Natural killer cell (primary cell): ENCODE results near the gene VEGFA. TPM values are rescaled to one million over a fixed set of nuclear protein-coding genes. Genes with fewer than 3 reads are reported as not detected.

Experiments
- ATAC-seq, 3 donors: fragments of 150-1000 bp in 2 of 3; fragments of 200-7000 bp in 1 of 3; cut with Tn5 transposase; 1 replicate in 1 of 3; 2 replicates in 2 of 3; pipeline ENCODE4 v1.10.0; 2021; ENCODE audit warnings: mild to moderate bottlenecking in 2 of 3, moderate library complexity in 2 of 3
- DNase-seq, 2 donors: peaks; one replicate each; pipeline versions ENCODE4 v3.0.0 to v3.0.0-alpha.2; 2013 to 2021; ENCODE audit warnings: mixed read lengths in 1 of 2
- H3K27ac ChIP-seq: one replicate; pipeline ENCODE4 v1.5.1; 2013; ENCODE audit warnings: mild to moderate bottlenecking, low read length
- H3K27me3 ChIP-seq: one replicate; pipeline ENCODE4 v1.6.1; 2013; ENCODE audit warnings: low read length; ENCODE audit not compliant: control insufficient read depth, insufficient read depth
- H3K36me3 ChIP-seq: one replicate; pipeline ENCODE4 v1.6.1; 2013; ENCODE audit warnings: low read length; ENCODE audit not compliant: control insufficient read depth, insufficient read depth
- H3K4me1 ChIP-seq: one replicate; pipeline ENCODE4 v1.6.1; 2013; ENCODE audit warnings: low read length; ENCODE audit not compliant: control insufficient read depth, insufficient read depth
- H3K4me3 ChIP-seq: one replicate; pipeline ENCODE4 v1.5.1; 2013; ENCODE audit warnings: low read length
- H3K9me3 ChIP-seq: one replicate; pipeline ENCODE4 v1.6.1; 2013; ENCODE audit warnings: low read length; ENCODE audit not compliant: control insufficient read depth, insufficient read depth
- H3K27ac Mint-ChIP-seq, 2 donors: one replicate each; pipeline ENCODE4 v1.8.0; 2022; ENCODE audit warnings: mild to moderate bottlenecking in 2 of 2, mixed read lengths in 2 of 2, moderate library complexity in 1 of 2
- H3K27me3 Mint-ChIP-seq, 2 donors: one replicate each; pipeline ENCODE4 v1.8.0; 2022; ENCODE audit warnings: low read depth in 2 of 2, mixed read lengths in 2 of 2
- H3K36me3 Mint-ChIP-seq: one replicate; pipeline ENCODE4 v1.8.0; 2022; ENCODE audit warnings: mixed read lengths
- H3K4me1 Mint-ChIP-seq, 2 donors: one replicate each; pipeline ENCODE4 v1.8.0; 2022; ENCODE audit warnings: mixed read lengths in 2 of 2
- H3K4me3 Mint-ChIP-seq: one replicate; pipeline ENCODE4 v1.8.0; 2022; ENCODE audit warnings: mild to moderate bottlenecking, moderate library complexity, mixed read lengths
- H3K9me3 Mint-ChIP-seq, 2 donors: one replicate each; pipeline ENCODE4 v1.8.0; 2022; ENCODE audit warnings: mixed read lengths in 2 of 2
- WGBS: methylation state at CpG from one replicate; pipeline ENCODE4 v1.1.7; 2013; ENCODE audit warnings: missing lambda C conversion rate; ENCODE audit not compliant: insufficient coverage; 5-methylcytosine and 5-hydroxymethylcytosine counted together
- intact Hi-C: fragments of 100-400 bp; cut with micrococcal nuclease; formaldehyde crosslinking; loops from one replicate; pipeline ENCODE4 v1.14.2; 2022
- total RNA-seq, 4 donors: library from RNA; stranded (reverse); fragments of 120-200 nt in 1 of 4; gene quantifications; one replicate each; pipeline versions ENCODE4 v1.2.3 to v1.2.4, GENCODE V29; 2013 to 2022
- TF ChIP-seq, protein P1 (sequence below): fragments of 200-600 bp; IDR thresholded peaks from one replicate; pipeline ENCODE4 v1.8.0; 2022; ENCODE audit warnings: antibody characterized with exemption

The VEGFA gene
- total RNA-seq, 3 donors from 2014 or later (not counting 1 experiment from before 2014, with no cell fraction given) = 3.6 to 27.5 (median 3.7) TPM

DNA sequence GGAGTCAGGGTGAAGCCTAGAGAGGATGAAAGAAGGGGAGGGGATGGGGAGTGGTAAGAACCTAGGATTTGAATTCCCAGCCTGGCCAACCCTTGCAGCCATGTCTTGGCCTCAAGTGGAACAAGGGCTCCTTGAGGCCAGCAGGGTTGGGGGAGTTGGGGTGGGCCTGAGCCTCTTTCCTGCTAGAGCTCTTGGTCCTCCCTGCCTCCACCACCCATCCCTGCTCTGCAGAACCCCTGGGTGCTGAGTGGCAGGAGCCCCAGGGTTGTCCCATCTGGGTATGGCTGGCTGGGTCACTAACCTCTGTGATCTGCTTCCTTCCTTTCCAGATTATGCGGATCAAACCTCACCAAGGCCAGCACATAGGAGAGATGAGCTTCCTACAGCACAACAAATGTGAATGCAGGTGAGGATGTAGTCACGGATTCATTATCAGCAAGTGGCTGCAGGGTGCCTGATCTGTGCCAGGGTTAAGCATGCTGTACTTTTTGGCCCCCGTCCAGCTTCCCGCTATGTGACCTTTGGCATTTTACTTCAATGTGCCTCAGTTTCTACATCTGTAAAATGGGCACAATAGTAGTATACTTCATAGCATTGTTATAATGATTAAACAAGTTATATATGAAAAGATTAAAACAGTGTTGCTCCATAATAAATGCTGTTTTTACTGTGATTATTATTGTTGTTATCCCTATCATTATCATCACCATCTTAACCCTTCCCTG is 8.3 kb downstream of the VEGFA start:
- 91% methylated on average over 4 of the region's 4 CpGs for WGBS
- Mint-ChIP-seq H3K4me3 (no peak overlapping the region), H3K27ac (no peak overlapping the region), H3K9me3 (no peaks in the 10 kb centered on the region), H3K36me3 (no peaks in the 10 kb centered on the region), H3K27me3 (peaks cover 5 to 13% of the 10 kb centered on the region in 2 donors), H3K4me1 (peaks cover 10 to 19% of the 10 kb centered on the region in 2 donors)
- Histone ChIP-seq H3K36me3 (no peaks in the 10 kb centered on the region), H3K27me3 (peaks cover 11% of the 10 kb centered on the region), H3K9me3 (no peaks in the 10 kb centered on the region), H3K4me3 (no peak overlapping the region), H3K4me1 (peaks cover 8% of the 10 kb centered on the region), H3K27ac (no peak overlapping the region)
- ATAC-seq = no peak
- DNase-seq = no peak
- intact Hi-C loops = no loop called here
- TF ChIP-seq, protein P1, sequence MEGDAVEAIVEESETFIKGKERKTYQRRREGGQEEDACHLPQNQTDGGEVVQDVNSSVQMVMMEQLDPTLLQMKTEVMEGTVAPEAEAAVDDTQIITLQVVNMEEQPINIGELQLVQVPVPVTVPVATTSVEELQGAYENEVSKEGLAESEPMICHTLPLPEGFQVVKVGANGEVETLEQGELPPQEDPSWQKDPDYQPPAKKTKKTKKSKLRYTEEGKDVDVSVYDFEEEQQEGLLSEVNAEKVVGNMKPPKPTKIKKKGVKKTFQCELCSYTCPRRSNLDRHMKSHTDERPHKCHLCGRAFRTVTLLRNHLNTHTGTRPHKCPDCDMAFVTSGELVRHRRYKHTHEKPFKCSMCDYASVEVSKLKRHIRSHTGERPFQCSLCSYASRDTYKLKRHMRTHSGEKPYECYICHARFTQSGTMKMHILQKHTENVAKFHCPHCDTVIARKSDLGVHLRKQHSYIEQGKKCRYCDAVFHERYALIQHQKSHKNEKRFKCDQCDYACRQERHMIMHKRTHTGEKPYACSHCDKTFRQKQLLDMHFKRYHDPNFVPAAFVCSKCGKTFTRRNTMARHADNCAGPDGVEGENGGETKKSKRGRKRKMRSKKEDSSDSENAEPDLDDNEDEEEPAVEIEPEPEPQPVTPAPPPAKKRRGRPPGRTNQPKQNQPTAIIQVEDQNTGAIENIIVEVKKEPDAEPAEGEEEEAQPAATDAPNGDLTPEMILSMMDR = no peak

DNA sequence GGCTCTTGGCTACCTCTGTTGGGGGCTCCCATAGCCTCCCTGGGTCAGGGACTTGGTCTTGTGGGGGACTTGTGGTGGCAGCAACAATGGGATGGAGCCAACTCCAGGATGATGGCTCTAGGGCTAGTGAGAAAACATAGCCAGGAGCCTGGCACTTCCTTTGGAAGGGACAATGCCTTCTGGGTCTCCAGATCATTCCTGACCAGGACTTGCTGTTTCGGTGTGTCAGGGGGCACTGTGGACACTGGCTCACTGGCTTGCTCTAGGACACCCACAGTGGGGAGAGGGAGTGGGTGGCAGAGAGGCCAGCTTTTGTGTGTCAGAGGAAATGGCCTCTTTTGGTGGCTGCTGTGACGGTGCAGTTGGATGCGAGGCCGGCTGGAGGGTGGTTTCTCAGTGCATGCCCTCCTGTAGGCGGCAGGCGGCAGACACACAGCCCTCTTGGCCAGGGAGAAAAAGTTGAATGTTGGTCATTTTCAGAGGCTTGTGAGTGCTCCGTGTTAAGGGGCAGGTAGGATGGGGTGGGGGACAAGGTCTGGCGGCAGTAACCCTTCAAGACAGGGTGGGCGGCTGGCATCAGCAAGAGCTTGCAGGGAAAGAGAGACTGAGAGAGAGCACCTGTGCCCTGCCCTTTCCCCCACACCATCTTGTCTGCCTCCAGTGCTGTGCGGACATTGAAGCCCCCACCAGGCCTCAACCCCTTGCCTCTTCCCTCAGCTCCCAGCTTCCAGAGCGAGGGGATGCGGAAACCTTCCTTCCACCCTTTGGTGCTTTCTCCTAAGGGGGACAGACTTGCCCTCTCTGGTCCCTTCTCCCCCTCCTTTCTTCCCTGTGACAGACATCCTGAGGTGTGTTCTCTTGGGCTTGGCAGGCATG is 9.2 kb downstream of the VEGFA start:
- H3K27me3 ChIP-seq = peaks cover 2% of the 10 kb centered on the region
- Mint-ChIP-seq H3K27ac (no peak overlapping the region), H3K4me3 (no peak overlapping the region), H3K36me3 (no peaks in the 10 kb centered on the region), H3K4me1 (peaks cover 10 to 16% of the 10 kb centered on the region in 2 donors), H3K9me3 (no peaks in the 10 kb centered on the region), H3K27me3 (peaks cover 0 to 8% of the 10 kb centered on the region in 2 donors)
- H3K4me3 ChIP-seq = no peak overlapping the region
- H3K4me1 ChIP-seq = peaks cover 8% of the 10 kb centered on the region
- TF ChIP-seq, protein P1 = no peak
- intact Hi-C loops = no loop called here
- DNase-seq (no peak), ATAC-seq (peak in 1 of 3 donors; percentile 28)
- no peaks in the 10 kb centered on the region for H3K9me3 ChIP-seq
- no peaks in the 10 kb centered on the region for H3K36me3 ChIP-seq
- no peak overlapping the region for H3K27ac ChIP-seq
- 72% methylated on average over 12 of the region's 12 CpGs for WGBS

DNA sequence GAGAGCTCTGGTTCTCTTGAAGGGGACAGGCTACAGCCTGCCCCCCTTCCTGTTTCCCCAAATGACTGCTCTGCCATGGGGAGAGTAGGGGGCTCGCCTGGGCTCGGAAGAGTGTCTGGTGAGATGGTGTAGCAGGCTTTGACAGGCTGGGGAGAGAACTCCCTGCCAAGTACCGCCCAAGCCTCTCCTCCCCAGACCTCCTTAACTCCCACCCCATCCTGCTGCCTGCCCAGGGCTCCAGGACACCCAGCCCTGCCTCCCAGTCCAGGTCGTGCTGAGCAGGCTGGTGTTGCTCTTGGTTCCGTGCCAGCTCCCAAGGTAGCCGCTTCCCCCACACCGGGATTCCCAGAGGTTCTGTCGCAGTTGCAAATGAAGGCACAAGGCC is 9.8 kb downstream of the VEGFA start:
- no peaks in the 10 kb centered on the region for H3K36me3 Mint-ChIP-seq
- peaks cover 9 to 15% of the 10 kb centered on the region in 2 donors for H3K4me1 Mint-ChIP-seq
- Histone ChIP-seq H3K9me3 (no peaks in the 10 kb centered on the region), H3K4me3 (no peak overlapping the region), H3K27me3 (no peaks in the 10 kb centered on the region), H3K27ac (no peak overlapping the region), H3K4me1 (peaks cover 5% of the 10 kb centered on the region), H3K36me3 (no peaks in the 10 kb centered on the region)
- intact Hi-C loops = no loop called here
- no peaks in the 10 kb centered on the region for H3K9me3 Mint-ChIP-seq
- DNase-seq = no peak
- H3K27ac Mint-ChIP-seq = no peak overlapping the region
- no peak overlapping the region for H3K4me3 Mint-ChIP-seq
- 86% methylated on average over 6 of the region's 8 CpGs for WGBS
- TF ChIP-seq, protein P1 = no peak
- ATAC-seq = no peak
- peaks cover 0 to 4% of the 10 kb centered on the region in 2 donors for H3K27me3 Mint-ChIP-seq
